Measurements from ENCODE around the gene CTPS2. TPM values are rescaled to one million over a fixed set of nuclear protein-coding genes. Genes with fewer than 3 reads are reported as not detected.
"Not testable (repeated sequence)": the region's sequence is repeated elsewhere in the genome, so short reads cannot be mapped to it uniquely, and the experiment has no call there.

Gene CTPS2
- total RNA-seq, 1 donor from 2014 or later: 4.9 TPM

DNA sequence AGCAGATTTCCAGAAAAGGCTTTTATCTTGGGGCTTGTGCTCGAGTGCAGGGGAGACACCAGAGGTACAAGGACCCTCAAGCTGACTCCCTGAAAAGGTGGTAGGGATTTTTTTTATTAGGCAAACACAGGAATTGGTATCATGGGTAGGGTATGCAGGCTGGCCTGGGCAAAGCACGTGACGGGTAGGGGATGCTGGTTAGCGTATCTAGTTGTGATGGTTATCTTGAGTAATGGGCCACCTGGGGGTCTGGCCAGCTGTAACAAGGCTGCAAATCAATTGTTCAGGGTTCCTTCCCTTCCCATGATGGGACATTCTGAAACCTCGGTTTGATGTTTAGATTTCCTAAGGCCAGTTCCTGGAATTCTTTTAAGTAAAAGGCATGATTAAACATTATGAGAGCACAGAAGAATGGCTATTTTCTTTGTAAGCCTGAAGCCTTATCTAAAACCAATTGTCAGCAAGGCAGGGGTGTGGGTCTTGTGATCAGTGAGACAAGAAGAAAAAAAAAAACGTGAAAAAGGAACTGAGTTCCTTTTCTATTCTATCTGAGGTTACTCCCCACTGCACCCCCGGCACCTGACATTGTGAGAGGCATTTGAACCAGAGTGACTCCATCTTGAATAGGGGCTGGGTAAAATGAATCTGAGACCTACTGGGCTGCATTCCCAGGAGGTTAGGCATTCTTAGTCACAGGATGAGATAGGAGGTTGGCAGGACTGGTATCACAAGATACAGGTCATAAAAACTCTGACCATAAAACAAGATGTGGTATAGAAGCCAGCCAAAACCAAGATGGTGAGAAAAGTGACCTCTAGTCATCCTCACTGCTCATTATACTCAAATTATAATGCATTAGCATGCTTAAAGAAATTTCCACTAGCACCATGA lies 126.7 kb downstream of the CTPS2 start:
- DNase-seq (ENCODE audit: missing footprints) (no peak), ATAC-seq (no peak)
- intact Hi-C loops (cut with DNase I): no loop called here

DNA sequence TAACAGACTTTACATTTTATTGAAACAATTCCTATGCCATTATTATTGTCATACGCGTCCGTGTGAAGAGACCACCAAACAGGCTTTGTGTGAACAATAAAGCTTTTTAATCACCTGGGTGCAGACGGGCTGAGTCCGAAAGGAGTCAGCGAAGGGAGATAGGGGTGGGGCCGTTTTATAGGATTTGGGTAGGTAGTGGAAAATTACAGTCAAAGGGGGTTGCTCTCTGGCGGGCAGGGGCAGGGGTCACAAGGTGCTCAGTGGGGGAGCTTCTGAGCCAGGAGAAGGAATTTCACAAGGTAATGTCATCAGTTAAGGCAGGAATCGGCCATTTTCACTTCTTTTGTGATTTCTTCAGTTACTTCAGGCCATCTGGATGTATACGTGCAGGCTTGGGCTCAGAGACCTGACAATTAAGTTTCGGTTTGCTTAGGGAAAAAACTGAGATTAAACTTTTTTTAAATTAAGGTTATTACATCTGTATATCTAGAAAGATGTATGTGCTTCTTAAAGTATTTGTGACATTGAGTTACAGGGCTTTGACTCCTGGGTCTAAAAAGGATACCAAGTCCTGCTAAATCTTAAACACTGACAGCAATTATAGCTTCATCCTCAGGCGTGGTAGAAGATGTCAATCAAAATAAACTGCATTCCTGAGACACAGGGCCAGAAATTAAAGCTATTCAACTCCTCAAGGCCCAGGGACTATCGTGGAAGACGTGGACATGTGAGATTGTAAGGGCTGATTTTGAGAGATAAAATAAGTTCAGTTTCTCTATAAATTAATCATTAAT lies 132.3 kb downstream of the CTPS2 start:
- ATAC-seq; intact Hi-C loops (cut with DNase I); DNase-seq (ENCODE audit: missing footprints): not testable (repeated sequence)

DNA sequence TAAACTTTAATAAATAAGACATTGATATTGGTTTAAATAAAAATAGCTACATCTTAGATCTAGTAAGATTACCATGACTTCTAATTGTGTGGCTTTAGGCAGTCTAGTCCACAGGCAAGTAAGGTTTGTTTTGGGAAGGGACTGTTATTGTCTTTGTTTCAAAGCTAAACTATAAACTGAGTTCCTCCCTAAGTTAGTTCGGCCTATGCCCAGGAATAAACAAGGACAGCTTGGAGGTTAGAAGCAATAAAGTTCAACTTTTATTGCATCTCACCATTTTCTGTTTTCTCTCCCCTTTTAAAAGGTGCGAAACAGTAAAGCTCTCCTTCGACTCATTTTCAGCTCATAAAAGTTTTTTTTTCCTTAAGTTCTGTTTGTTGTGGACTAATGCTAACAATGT lies 133.0 kb downstream of the CTPS2 start:
- ATAC-seq (no peak), DNase-seq (ENCODE audit: missing footprints) (no peak)
- intact Hi-C loops (cut with DNase I): no loop called here

DNA sequence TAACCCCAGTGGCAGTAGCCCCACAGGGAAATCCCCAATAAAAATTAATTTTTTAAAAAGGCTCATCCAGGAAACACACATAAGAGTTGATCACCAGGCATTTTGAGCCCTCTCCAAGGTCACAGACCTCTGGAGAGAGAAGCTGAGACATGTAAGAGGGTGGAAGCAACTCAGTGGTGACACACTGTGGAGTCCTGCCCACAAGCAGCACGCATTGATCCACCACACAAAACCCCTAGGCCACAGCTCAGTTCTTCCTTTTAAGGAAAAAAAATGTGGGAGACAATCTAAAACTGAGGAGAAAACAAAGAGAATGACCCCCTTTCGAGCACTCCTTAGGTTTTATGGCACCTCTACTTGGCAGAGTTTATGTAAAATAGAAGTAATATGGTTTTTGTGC lies 134.3 kb downstream of the CTPS2 start:
- DNase-seq (ENCODE audit: missing footprints) (no peak), ATAC-seq (no peak)
- intact Hi-C loops (cut with DNase I): no loop called here

DNA sequence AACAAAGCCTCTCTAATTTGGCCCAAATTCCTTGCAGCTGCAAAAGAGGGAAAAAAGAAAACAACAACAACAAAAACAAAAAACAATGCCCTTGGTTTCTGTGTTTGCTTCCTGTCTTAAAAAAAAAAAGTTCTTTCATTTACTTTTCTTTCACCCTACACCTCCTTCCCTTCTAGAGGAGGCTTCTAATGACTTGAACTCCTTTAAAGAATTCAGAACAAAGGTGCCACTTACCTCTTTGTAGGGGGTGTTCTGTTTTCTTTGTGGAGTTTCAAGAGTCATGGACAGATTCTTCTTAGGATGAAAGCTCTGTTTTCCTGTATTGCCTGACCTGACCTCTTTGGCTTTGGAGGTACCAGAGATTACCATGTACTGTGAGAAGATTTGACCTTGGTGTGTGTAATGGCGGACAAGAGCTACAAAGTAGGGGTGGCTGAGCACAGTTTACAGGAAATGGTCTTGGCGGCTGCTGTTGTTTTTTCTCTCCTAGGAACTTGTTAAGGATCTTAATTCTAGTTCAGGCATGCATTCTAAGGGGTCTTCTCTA lies 134.9 kb downstream of the CTPS2 start:
- ATAC-seq (no peak), DNase-seq (ENCODE audit: missing footprints) (no peak)
- intact Hi-C loops (cut with DNase I): no loop called here

DNA sequence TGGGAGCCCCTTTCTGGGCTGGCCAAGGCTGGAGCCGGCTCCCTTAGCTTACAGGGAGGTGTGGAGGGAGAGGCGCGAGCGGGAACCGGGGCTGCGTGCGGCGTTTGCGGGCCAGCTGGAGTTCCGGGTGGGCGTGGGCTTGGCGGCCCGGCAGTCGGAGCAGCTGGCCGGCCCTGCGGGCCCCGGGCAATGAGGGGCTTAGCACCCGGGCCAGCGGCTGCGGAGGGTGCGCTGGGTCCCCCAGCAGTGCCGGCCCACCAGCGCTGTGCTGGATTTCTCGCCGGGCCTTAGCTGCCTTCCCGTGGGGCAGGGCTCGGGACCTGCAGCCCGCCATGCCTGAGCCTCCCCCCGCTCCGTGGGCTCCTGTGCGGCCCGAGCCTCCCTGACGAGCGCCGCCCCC lies 137.1 kb downstream of the CTPS2 start:
- intact Hi-C loops (cut with DNase I); ATAC-seq; DNase-seq (ENCODE audit: missing footprints): not testable (repeated sequence)

DNA sequence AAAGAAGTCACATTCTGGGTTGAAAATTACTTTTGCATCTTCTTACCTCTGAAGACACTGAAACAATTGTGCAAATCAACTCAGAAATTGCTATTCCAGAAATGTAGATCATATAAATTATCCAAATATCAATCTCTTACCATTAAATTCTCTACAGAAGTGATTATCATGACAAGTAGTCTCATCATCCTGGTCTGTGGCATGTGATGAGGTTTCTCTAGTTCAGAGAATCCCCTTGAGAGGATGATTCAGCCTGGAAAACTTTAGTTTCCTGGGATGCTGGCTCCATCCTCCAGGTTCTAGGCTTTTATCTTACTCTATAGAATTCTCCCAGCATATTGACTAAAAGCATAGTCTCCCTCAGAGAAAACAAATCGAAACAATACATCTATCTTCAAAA lies 138.7 kb downstream of the CTPS2 start:
- no peak for DNase-seq (ENCODE audit: missing footprints)
- ATAC-seq: no peak
- intact Hi-C loops (cut with DNase I): no loop called here

GRCh38 chrX:16567681-16568080 lies 144.8 kb downstream of the CTPS2 start:
- ATAC-seq: no peak
- intact Hi-C loops (cut with DNase I): no loop called here
- DNase-seq (ENCODE audit: missing footprints): no peak

DNA sequence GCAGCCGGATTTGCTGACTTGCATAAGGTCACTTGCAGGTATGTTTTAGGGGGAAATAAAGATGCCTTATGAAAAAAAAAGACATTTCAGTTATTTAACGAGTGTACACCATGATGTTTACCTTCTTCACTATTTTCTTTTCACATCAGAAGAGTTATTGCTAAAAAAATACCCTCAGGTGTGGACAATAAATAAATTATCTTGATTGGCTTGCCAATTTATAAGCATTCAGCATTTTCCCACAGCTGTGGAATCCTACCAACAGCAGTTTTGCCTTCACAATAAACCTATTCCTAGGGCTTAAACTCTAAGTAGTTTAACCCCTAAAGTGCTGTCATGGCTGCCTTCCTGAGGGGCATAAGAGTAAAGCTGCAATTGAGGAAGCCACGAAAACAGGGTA lies 145.9 kb downstream of the CTPS2 start:
- intact Hi-C loops (cut with DNase I): no loop called here
- DNase-seq (ENCODE audit: missing footprints) (no peak), ATAC-seq (no peak)

GRCh38 chrX:16560173-16560572 lies 152.3 kb downstream of the CTPS2 start:
- intact Hi-C loops (cut with DNase I): no loop called here

DNA sequence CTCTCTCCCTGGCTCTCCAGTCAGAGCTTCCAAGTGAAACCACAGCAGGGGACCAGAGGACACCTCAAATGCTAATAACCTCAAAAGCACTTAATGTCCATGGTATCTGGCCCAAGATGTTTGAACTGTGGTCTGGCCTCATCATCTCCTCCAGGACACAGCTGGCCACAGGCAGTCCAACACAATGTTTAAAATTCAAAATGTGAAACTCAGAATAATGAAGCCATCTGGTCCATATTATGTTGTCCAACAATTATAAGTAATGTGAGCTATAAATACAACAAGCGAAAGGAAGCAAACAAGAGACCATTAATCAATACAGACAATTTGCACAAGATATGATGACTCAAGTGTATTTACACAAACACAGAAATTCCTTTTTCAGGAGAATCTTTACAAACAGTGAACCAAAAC lies 153.3 kb downstream of the CTPS2 start:
- intact Hi-C loops (cut with DNase I): no loop called here
- DNase-seq (ENCODE audit: missing footprints): no peak
- ATAC-seq: no peak

More at GRCh38 chrX:16560173-16560572, 152.3 kb downstream of the CTPS2 start:
- no peak for ATAC-seq
- no peak for DNase-seq (ENCODE audit: missing footprints)

DNA sequence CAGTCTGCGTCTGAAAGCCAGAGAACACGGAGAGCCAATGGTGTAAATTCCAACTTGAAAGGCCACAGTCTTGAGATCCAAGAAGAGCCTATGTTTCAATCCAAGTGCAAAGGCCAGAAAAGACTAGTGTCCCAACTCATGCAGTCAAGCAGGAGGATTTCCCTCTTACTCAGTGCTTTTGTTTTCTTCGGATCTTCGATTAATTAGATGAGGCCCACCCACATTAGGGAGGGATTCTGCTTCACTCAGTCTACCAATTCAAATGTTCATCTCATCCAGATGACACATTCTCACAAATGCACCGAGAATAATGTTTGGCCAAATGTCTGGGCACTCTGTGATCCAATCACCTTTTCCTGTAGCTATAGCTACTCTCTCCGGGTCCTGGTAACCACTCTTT lies 154.0 kb downstream of the CTPS2 start:
- ATAC-seq (no peak), DNase-seq (ENCODE audit: missing footprints) (no peak)
- intact Hi-C loops (cut with DNase I): no loop called here

DNA sequence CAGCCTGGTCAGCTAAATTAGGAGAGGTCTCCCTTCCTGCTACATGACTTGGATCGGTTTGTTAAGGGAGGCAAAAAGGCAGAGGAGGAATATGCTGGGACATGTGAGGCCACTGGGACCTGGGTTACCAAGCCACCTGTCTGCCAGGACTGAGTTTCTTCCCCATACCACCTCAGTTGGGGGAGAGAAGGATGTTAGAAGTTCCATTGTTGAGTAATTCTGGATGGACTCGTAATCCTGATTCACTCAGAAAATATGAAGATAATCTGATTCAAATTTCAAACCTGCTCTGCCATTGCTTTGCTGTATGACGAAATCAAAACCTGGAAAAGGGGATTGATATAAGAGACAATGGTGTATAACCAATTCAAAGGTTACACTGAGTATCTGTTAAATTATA lies 159.9 kb downstream of the CTPS2 start:
- intact Hi-C loops (cut with DNase I): no loop called here
- DNase-seq (ENCODE audit: missing footprints) (no peak), ATAC-seq (no peak)

DNA sequence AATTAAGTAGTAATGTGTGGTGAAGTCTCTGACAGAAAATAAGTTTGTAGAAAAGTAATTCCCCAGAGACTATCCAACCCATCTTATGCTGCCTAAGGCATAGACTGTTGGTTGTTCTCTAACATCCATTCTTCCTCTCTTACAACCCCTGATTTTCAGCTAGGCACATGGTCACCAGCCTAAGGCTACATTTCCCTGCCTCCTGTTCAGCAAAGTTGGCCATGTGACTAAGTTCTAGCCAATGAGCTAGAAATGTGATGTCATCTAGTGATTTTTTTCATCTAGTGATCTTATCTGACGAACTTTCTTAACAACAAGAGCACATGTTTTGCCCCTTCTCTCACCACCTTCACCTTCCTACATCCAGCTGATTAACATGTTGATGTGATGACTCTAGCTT lies 164.8 kb downstream of the CTPS2 start:
- ATAC-seq: no peak
- intact Hi-C loops (cut with DNase I): no loop called here

GRCh38 chrX:16544969-16545368 lies 167.5 kb downstream of the CTPS2 start:
- DNase-seq (ENCODE audit: missing footprints): no peak
- intact Hi-C loops (cut with DNase I): no loop called here
- no peak for ATAC-seq

More for the DNA sequence above, 164.8 kb downstream of the CTPS2 start:
- no peak for DNase-seq (ENCODE audit: missing footprints)

Small RNA genes within 50 kb of the gene (microRNA-seq; reads per million reads assigned to microRNA genes)
- gene MIR548AM: not detected

Other genes with a start within 250 kb of the CTPS2 start
- not detected for gene S100G, start 62.5 kb downstream of the CTPS2 start, total RNA-seq
- 19.0 TPM for gene SYAP1, start 6.9 kb upstream of the CTPS2 start, total RNA-seq
- 5.2 TPM for gene TXLNG, start 73.8 kb upstream of the CTPS2 start, total RNA-seq
- gene RBBP7, start 157.7 kb upstream of the CTPS2 start, total RNA-seq: 108 TPM
- 10.1 TPM for gene REPS2, start 234.0 kb upstream of the CTPS2 start, total RNA-seq